Neural cell (in vitro differentiated cells): Measurements from ENCODE around the gene NHERF1. TPM values are rescaled to one million over a fixed set of nuclear protein-coding genes. Genes with fewer than 3 reads are reported as not detected.

ENCODE experiments used
- H2AFZ ChIP-seq: fragments of 200-600, 300-800 bp; sonication (generic), shearing (Covaris generic); 2 replicates; pipeline ENCODE4 v1.6.0; 2014; ENCODE audit warnings: low read depth, mild to moderate bottlenecking, antibody characterized with exemption, low read length, moderate library complexity
- H3F3A ChIP-seq: fragments of 200-600 bp; shearing (Covaris generic); 2 replicates; pipeline ENCODE4 v1.6.1; 2016; ENCODE audit warnings: mild to moderate bottlenecking, moderate library complexity, mixed read lengths, antibody characterized with exemption, low read length; ENCODE audit not compliant: insufficient read depth, poor library complexity, severe bottlenecking
- H3K27ac ChIP-seq: fragments of 200-600, 300-800 bp; sonication (generic), shearing (Covaris generic); 2 replicates; pipeline ENCODE4 v1.5.1; 2014; ENCODE audit warnings: mild to moderate bottlenecking, low read length, moderate library complexity
- H3K27me3 ChIP-seq: fragments of 300-800, 200-600 bp; sonication (generic), shearing (Covaris generic); 2 replicates; pipeline ENCODE4 v1.6.0; 2014; ENCODE audit warnings: mild to moderate bottlenecking, low read depth, low read length, moderate library complexity; ENCODE audit not compliant: insufficient read depth
- H3K36me3 ChIP-seq: fragments of 300-800, 200-600 bp; sonication (generic), shearing (Covaris generic); 2 replicates; pipeline ENCODE4 v1.5.1; 2014; ENCODE audit warnings: mild to moderate bottlenecking, antibody characterized with exemption, low read length, moderate library complexity; ENCODE audit not compliant: insufficient read depth
- H3K4me2 ChIP-seq: fragments of 300-800, 200-600 bp; sonication (generic), shearing (Covaris generic); 2 replicates; pipeline ENCODE4 v1.6.0; 2014; ENCODE audit warnings: mild to moderate bottlenecking, low read length
- H3K4me3 ChIP-seq: fragments of 300-800, 200-600 bp; sonication (generic), shearing (Covaris generic); 2 replicates; pipeline ENCODE4 v1.5.1; 2014; ENCODE audit warnings: mild to moderate bottlenecking, low read length, moderate library complexity
- H3K79me2 ChIP-seq: fragments of 200-600 bp; shearing (Covaris generic); replicated peaks from 2 replicates; pipeline ENCODE4 v1.6.0; 2014; ENCODE audit warnings: mild to moderate bottlenecking, low read length, moderate library complexity; ENCODE audit not compliant: insufficient read depth
- H3K9ac ChIP-seq: fragments of 300-800, 200-600 bp; sonication (generic), shearing (Covaris generic); 2 replicates; pipeline ENCODE4 v1.6.1; 2016; ENCODE audit warnings: mild to moderate bottlenecking, low read length, mixed read lengths
- H3K9me2 ChIP-seq: fragments of 200-600 bp; shearing (Covaris generic); 2 replicates; pipeline ENCODE4 v1.6.1; 2016; ENCODE audit warnings: mild to moderate bottlenecking, low read length, mixed read lengths; ENCODE audit not compliant: insufficient read depth
- H3K9me3 ChIP-seq: fragments of 200-600, 300-800 bp; sonication (generic), shearing (Covaris generic); 2 replicates; pipeline ENCODE4 v1.6.1; 2016; ENCODE audit warnings: mild to moderate bottlenecking, mixed run types, low read length, moderate library complexity, mixed read lengths
- H4K20me1 ChIP-seq: fragments of 200-600 bp; shearing (Covaris generic); 2 replicates; pipeline ENCODE4 v1.6.1; 2016; ENCODE audit warnings: mild to moderate bottlenecking, mixed run types; ENCODE audit not compliant: insufficient read depth
- CTCF ChIP-seq: fragments of 450-650 bp; IDR thresholded peaks from 2 replicates; pipeline ENCODE4 v1.5.1; 2014; ENCODE audit warnings: antibody characterized with exemption, mild to moderate bottlenecking, moderate library complexity; ENCODE audit not compliant: poor library complexity, severe bottlenecking
- EP300 ChIP-seq: fragments of 450-650 bp; conservative IDR thresholded peaks from 2 replicates; pipeline ENCODE4 v1.6.1; 2014; ENCODE audit warnings: antibody characterized with exemption, mild to moderate bottlenecking, moderate library complexity; ENCODE audit not compliant: poor library complexity, severe bottlenecking
- EZH2 ChIP-seq: fragments of 200-600, 300-800 bp; shearing (Covaris generic), sonication (generic); IDR thresholded peaks from 2 replicates; pipeline ENCODE4 v1.6.1; 2014; ENCODE audit warnings: antibody characterized with exemption, low read length, borderline replicate concordance, mild to moderate bottlenecking; ENCODE audit not compliant: insufficient read depth, poor library complexity, severe bottlenecking
- MXI1 ChIP-seq: fragments of 450-650 bp; conservative IDR thresholded peaks from 2 replicates; pipeline ENCODE4 v1.6.1; 2014; ENCODE audit warnings: antibody characterized with exemption, mild to moderate bottlenecking; ENCODE audit not compliant: poor library complexity, severe bottlenecking
- POLR2AphosphoS5 ChIP-seq: IDR thresholded peaks from 2 replicates; pipeline ENCODE4 v1.6.1; 2012
- RAD21 ChIP-seq: fragments of 450-650 bp; conservative IDR thresholded peaks from 2 replicates; pipeline ENCODE4 v1.6.1; 2014; ENCODE audit warnings: antibody characterized with exemption, mild to moderate bottlenecking, moderate library complexity
- REST ChIP-seq: IDR thresholded peaks from 2 replicates; pipeline ENCODE4 v1.6.1; 2012; ENCODE audit warnings: borderline replicate concordance
- SMC3 ChIP-seq: fragments of 450-650 bp; conservative IDR thresholded peaks from 2 replicates; pipeline ENCODE4 v1.6.1; 2014; ENCODE audit warnings: antibody characterized with exemption, mild to moderate bottlenecking, moderate library complexity; ENCODE audit not compliant: poor library complexity
- TAF1 ChIP-seq: IDR thresholded peaks from 2 replicates; pipeline ENCODE4 v1.6.1; 2012; ENCODE audit warnings: low read depth
- polyA plus RNA-seq: library from polyadenylated mRNA; depleted of rRNA; stranded (reverse); fragments of >200 nt; gene quantifications from 2 replicates; pipeline ENCODE4 v1.2.3, GENCODE V29; 2014

The NHERF1 gene
- polyA plus RNA-seq, 1 donor from 2014 or later = 0.51 TPM

GRCh38 chr17:74763565-74764387 is 15.3 kb downstream of the NHERF1 start:
- H2AFZ ChIP-seq = no peak overlapping the region
- TF ChIP-seq POLR2AphosphoS5 = no peak
- TF ChIP-seq REST = no peak
- no peaks in the 10 kb centered on the region for H4K20me1 ChIP-seq
- H3K36me3 ChIP-seq = no peaks in the 10 kb centered on the region
- H3K9me2 ChIP-seq = no peaks in the 10 kb centered on the region
- H3K27me3 ChIP-seq = no peaks in the 10 kb centered on the region
- H3F3A ChIP-seq = no peaks in the 10 kb centered on the region
- H3K4me2 ChIP-seq = no peak overlapping the region
- H3K4me3 ChIP-seq = no peak overlapping the region
- H3K9me3 ChIP-seq = no peaks in the 10 kb centered on the region
- no peak overlapping the region for H3K27ac ChIP-seq
- H3K9ac ChIP-seq = no peak overlapping the region
- H3K79me2 ChIP-seq = no peaks in the 10 kb centered on the region

- Histone ChIP-seq H3K9ac (no peak overlapping the region), H3K27me3 (no peaks in the 10 kb centered on the region), H3K9me3 (no peaks in the 10 kb centered on the region), H2AFZ (no peak overlapping the region), H3K9me2 (no peaks in the 10 kb centered on the region), H3K4me3 (no peak overlapping the region), H3K27ac (no peak overlapping the region), H3F3A (no peaks in the 10 kb centered on the region), H3K79me2 (no peaks in the 10 kb centered on the region), H4K20me1 (no peaks in the 10 kb centered on the region), H3K4me2 (no peak overlapping the region), H3K36me3 (no peaks in the 10 kb centered on the region)
- TF ChIP-seq EZH2 (no peak), CTCF (no peak), TAF1 (no peak), EP300 (no peak), RAD21 (no peak), POLR2AphosphoS5 (no peak), SMC3 (no peak), REST (no peak), MXI1 (no peak)
These were observed 16.4 kb downstream of the NHERF1 start for GRCh38 chr17:74764751-74765286.
